WTC11 (cell line): ENCODE data around the gene CRYBB1.

Source experiments
- AFF4 ChIP-seq: sonication (generic); formaldehyde crosslinking; IDR thresholded peaks from 2 replicates; pipeline ENCODE4 v1.8.1; 2023; ENCODE audit warnings: mild to moderate bottlenecking, missing genetic modification reagents, borderline replicate concordance
- ATF3 ChIP-seq: sonication (generic); formaldehyde crosslinking; conservative IDR thresholded peaks from 2 replicates; pipeline ENCODE4 v1.8.1; 2022; ENCODE audit warnings: mild to moderate bottlenecking, missing genetic modification reagents
- CTCF ChIP-seq: fragments of 200-600 bp; IDR thresholded peaks from 2 replicates; pipeline ENCODE4 v1.8.0; 2022; ENCODE audit warnings: antibody characterized with exemption
- E2F4 ChIP-seq: sonication (generic); formaldehyde crosslinking; IDR thresholded peaks from 2 replicates; pipeline ENCODE4 v1.8.1; 2022; ENCODE audit warnings: low read depth, mild to moderate bottlenecking, moderate library complexity, missing genetic modification reagents, borderline replicate concordance
- ERG ChIP-seq: fragments of 250-450 bp; sonication (Bioruptor Pico); IDR thresholded peaks from 2 replicates; pipeline ENCODE4 v1.8.0; 2021; ENCODE audit warnings: mild to moderate bottlenecking
- FOXJ3 ChIP-seq: sonication (generic); formaldehyde crosslinking; IDR thresholded peaks from 2 replicates; pipeline ENCODE4 v1.9.0; 2021; ENCODE audit warnings: missing genetic modification reagents, mild to moderate bottlenecking, borderline replicate concordance
- HMGXB4 ChIP-seq: sonication (generic); formaldehyde crosslinking; IDR thresholded peaks from 2 replicates; pipeline ENCODE4 v1.8.1; 2023; ENCODE audit warnings: mild to moderate bottlenecking, moderate library complexity, missing genetic modification reagents
- JUN ChIP-seq: sonication (generic); formaldehyde crosslinking; IDR thresholded peaks from 2 replicates; pipeline ENCODE4 v1.8.0; 2023; ENCODE audit warnings: mild to moderate bottlenecking, missing genetic modification reagents
- KAT7 ChIP-seq: sonication (generic); formaldehyde crosslinking; IDR thresholded peaks from 2 replicates; pipeline ENCODE4 v1.8.1; 2023; ENCODE audit warnings: missing genetic modification reagents, mild to moderate bottlenecking, borderline replicate concordance
- STAT6 ChIP-seq: sonication (generic); formaldehyde crosslinking; conservative IDR thresholded peaks from 2 replicates; pipeline ENCODE4 v1.8.1; 2023; ENCODE audit warnings: mild to moderate bottlenecking, low read depth, missing genetic modification reagents, moderate library complexity
- ZBTB43 ChIP-seq: sonication (generic); formaldehyde crosslinking; IDR thresholded peaks from 2 replicates; pipeline ENCODE4 v1.8.1; 2023; ENCODE audit warnings: mild to moderate bottlenecking, missing genetic modification reagents

- TF ChIP-seq E2F4: no peak
- TF ChIP-seq CTCF: no peak
- TF ChIP-seq AFF4: no peak
- no peak for TF ChIP-seq STAT6 (CRISPR knock-in tag)
- TF ChIP-seq ATF3 (CRISPR knock-in tag): no peak
- no peak for TF ChIP-seq FOXJ3 (CRISPR knock-in tag)
- no peak for TF ChIP-seq HMGXB4
- TF ChIP-seq ZBTB43 (CRISPR knock-in tag): no peak
- no peak for TF ChIP-seq JUN (CRISPR knock-in tag)
- no peak for TF ChIP-seq ERG (CRISPR knock-in tag)
- TF ChIP-seq KAT7: no peak
Observed at GRCh38 chr22:26551568-26551967, 66.3 kb downstream of the CRYBB1 start.
